Measurements from ENCODE around the gene CNMD.

Gene CNMD

GRCh38 chr13:52685806-52686205, 53.8 kb downstream of the CNMD start:
- peak; percentile 16 for DNase-seq (ENCODE audit: low read depth)

GRCh38 chr13:52677823-52678222, 61.8 kb downstream of the CNMD start:
- DNase-seq (ENCODE audit: low read depth) = no peak

- no peak for DNase-seq (ENCODE audit: low read depth)
Measured at GRCh38 chr13:52673465-52673864, 66.2 kb downstream of the CNMD start.

GRCh38 chr13:52670726-52671125, 68.9 kb downstream of the CNMD start:
- no peak for DNase-seq (ENCODE audit: low read depth)

GRCh38 chr13:52669677-52670076, 69.9 kb downstream of the CNMD start:
- DNase-seq (ENCODE audit: low read depth) = no peak

GRCh38 chr13:52665325-52665724, 74.3 kb downstream of the CNMD start:
- DNase-seq (ENCODE audit: low read depth) = peak; percentile 40

GRCh38 chr13:52664272-52664671, 75.3 kb downstream of the CNMD start:
- no peak for DNase-seq (ENCODE audit: low read depth)

GRCh38 chr13:52659340-52659739, 80.3 kb downstream of the CNMD start:
- no peak for DNase-seq (ENCODE audit: low read depth)

Measured in iris pigment epithelial cell (primary cell).